Measurements from ENCODE around the gene MIR17HG. TPM values are rescaled to one million over a fixed set of nuclear protein-coding genes. Genes with fewer than 3 reads are reported as not detected.

Gene MIR17HG
- total and polyA plus RNA-seq, 11 donors, result 0.22 to 2.4 (median 1.1) TPM

- ATAC-seq (no peak), DNase-seq (no peak)
- TF ChIP-seq CTCF (IDR thresholded peaks at IDR 0.05), result no peak
- TF ChIP-seq POLR2A (IDR thresholded peaks at IDR 0.05), result no peak
- Histone ChIP-seq H3K4me3 (no peak overlapping the region), H3K27me3 (no peaks in the 10 kb centered on the region), H3K4me1 (no peaks in the 10 kb centered on the region), H3K9me3 (no peaks in the 10 kb centered on the region), H3K27ac (no peak overlapping the region), H3K36me3 (peaks cover 0 to 31% (median 11%) of the 10 kb centered on the region in 9 donors)
- 76 to 80% (median 78%) methylated on average over 3 of the region's 3 CpGs for WGBS, 4 donors
- intact Hi-C loops (cut with DNase I), result no loop called here
Measured at GRCh38 chr13:91359631-91360030, 12.1 kb downstream of the MIR17HG start.

GRCh38 chr13:91360246-91360751 is 12.8 kb downstream of the MIR17HG start:
- Histone ChIP-seq H3K27me3 (no peaks in the 10 kb centered on the region), H3K27ac (no peak overlapping the region), H3K4me3 (no peak overlapping the region), H3K4me1 (no peaks in the 10 kb centered on the region), H3K36me3 (peaks cover 0 to 24% (median 5%) of the 10 kb centered on the region in 9 donors), H3K9me3 (no peaks in the 10 kb centered on the region)
- no peak for TF ChIP-seq CTCF (IDR thresholded peaks at IDR 0.05)
- TF ChIP-seq POLR2A (IDR thresholded peaks at IDR 0.05), result no peak
- ATAC-seq (no peak), DNase-seq (no peak)
- WGBS, 4 donors, result 91 to 95% (median 93%) methylated on average over 4 of the region's 4 CpGs
- intact Hi-C loops (cut with DNase I), result no loop called here

GRCh38 chr13:91361755-91362271 is 14.3 kb downstream of the MIR17HG start:
- intact Hi-C loops (cut with DNase I), result no loop called here
- no peaks in the 10 kb centered on the region for H3K27me3 ChIP-seq
- H3K4me1 ChIP-seq, result no peaks in the 10 kb centered on the region
- H3K27ac ChIP-seq, result no peak overlapping the region
- no peak for ATAC-seq
- no peak for DNase-seq
- 93 to 100% (median 96%) methylated on average over 1 of the region's 1 CpG for WGBS, 4 donors
- no peak overlapping the region for H3K4me3 ChIP-seq
- H3K36me3 ChIP-seq, result peaks cover 0 to 10% (median 0%) of the 10 kb centered on the region in 9 donors
- TF ChIP-seq CTCF (IDR thresholded peaks at IDR 0.05) (no peak), POLR2A (IDR thresholded peaks at IDR 0.05) (no peak)
- H3K9me3 ChIP-seq, result no peaks in the 10 kb centered on the region

- H3K27me3 ChIP-seq, result no peaks in the 10 kb centered on the region
- H3K4me1 ChIP-seq, result no peaks in the 10 kb centered on the region
- no peak overlapping the region for H3K4me3 ChIP-seq
- DNase-seq, result no peak
- 91 to 100% (median 98%) methylated on average over 1 of the region's 1 CpG for WGBS, 4 donors
- no peak for ATAC-seq
- TF ChIP-seq POLR2A (IDR thresholded peaks at IDR 0.05) (no peak), CTCF (IDR thresholded peaks at IDR 0.05) (no peak)
- H3K9me3 ChIP-seq, result no peaks in the 10 kb centered on the region
- intact Hi-C loops (cut with DNase I), result no loop called here
- H3K36me3 ChIP-seq, result no peaks in the 10 kb centered on the region
- H3K27ac ChIP-seq, result no peak overlapping the region
Measured at GRCh38 chr13:91362908-91363307, 15.4 kb downstream of the MIR17HG start.
